ENCODE results near the gene CFAP410.

The CFAP410 gene

GRCh38 chr21:44305691-44306090, 33.5 kb downstream of the CFAP410 start:
- Histone ChIP-seq H3K36me3 (ENCODE audit: insufficient read depth, low read length) (peaks cover 26% of the 10 kb centered on the region; the same call in 1 of the 2 replicates), H3F3A (ENCODE audit: insufficient read depth, low read length) (no peaks in the 10 kb centered on the region), H3K27me3 (ENCODE audit: insufficient read depth, low read length) (no peaks in the 10 kb centered on the region), H4K20me1 (ENCODE audit: insufficient read depth, low read length) (no peaks in the 10 kb centered on the region), H3K9ac (ENCODE audit: low read length) (no peak overlapping the region), H3K27ac (ENCODE audit: low read depth, low read length, poor library complexity, severe bottlenecking) (no peak overlapping the region), H3K4me1 (ENCODE audit: insufficient read depth, low read length, severe bottlenecking) (peaks cover 36% of the 10 kb centered on the region), H3K4me2 (ENCODE audit: low read length) (no peak overlapping the region), H3K4me3 (ENCODE audit: low read depth, low read length, poor library complexity, severe bottlenecking) (no peak overlapping the region), H2AFZ (ENCODE audit: low read length) (no peak overlapping the region), H3K79me2 (ENCODE audit: insufficient read depth, low read length) (no peaks in the 10 kb centered on the region), H3K9me3 (ENCODE audit: low read length) (no peaks in the 10 kb centered on the region), H3K9me2 (ENCODE audit: low read depth, low read length) (no peaks in the 10 kb centered on the region)
- no peak for TF ChIP-seq EZH2 (IDR thresholded peaks at IDR 0.05; ENCODE audit: borderline replicate concordance, low read length)
- TF ChIP-seq, protein P1, sequence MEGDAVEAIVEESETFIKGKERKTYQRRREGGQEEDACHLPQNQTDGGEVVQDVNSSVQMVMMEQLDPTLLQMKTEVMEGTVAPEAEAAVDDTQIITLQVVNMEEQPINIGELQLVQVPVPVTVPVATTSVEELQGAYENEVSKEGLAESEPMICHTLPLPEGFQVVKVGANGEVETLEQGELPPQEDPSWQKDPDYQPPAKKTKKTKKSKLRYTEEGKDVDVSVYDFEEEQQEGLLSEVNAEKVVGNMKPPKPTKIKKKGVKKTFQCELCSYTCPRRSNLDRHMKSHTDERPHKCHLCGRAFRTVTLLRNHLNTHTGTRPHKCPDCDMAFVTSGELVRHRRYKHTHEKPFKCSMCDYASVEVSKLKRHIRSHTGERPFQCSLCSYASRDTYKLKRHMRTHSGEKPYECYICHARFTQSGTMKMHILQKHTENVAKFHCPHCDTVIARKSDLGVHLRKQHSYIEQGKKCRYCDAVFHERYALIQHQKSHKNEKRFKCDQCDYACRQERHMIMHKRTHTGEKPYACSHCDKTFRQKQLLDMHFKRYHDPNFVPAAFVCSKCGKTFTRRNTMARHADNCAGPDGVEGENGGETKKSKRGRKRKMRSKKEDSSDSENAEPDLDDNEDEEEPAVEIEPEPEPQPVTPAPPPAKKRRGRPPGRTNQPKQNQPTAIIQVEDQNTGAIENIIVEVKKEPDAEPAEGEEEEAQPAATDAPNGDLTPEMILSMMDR (IDR thresholded peaks at IDR 0.05; ENCODE audit: low read length), result no peak

GRCh38 chr21:44304877-44305293, 34.3 kb downstream of the CFAP410 start:
- H3K79me2 ChIP-seq (ENCODE audit: insufficient read depth, low read length), result no peaks in the 10 kb centered on the region
- no peak overlapping the region for H2AFZ ChIP-seq (ENCODE audit: low read length)
- peaks cover 37% of the 10 kb centered on the region for H3K4me1 ChIP-seq (ENCODE audit: insufficient read depth, low read length, severe bottlenecking)
- H3K4me2 ChIP-seq (ENCODE audit: low read length), result no peak overlapping the region
- no peak overlapping the region for H3K27ac ChIP-seq (ENCODE audit: low read depth, low read length, poor library complexity, severe bottlenecking)
- H3K9me2 ChIP-seq (ENCODE audit: low read depth, low read length), result no peaks in the 10 kb centered on the region
- H3K4me3 ChIP-seq (ENCODE audit: low read depth, low read length, poor library complexity, severe bottlenecking), result no peak overlapping the region
- no peaks in the 10 kb centered on the region for H3F3A ChIP-seq (ENCODE audit: insufficient read depth, low read length)
- H3K9ac ChIP-seq (ENCODE audit: low read length), result no peak overlapping the region
- no peaks in the 10 kb centered on the region for H3K27me3 ChIP-seq (ENCODE audit: insufficient read depth, low read length)
- peaks cover 18% of the 10 kb centered on the region; the same call in 1 of the 2 replicates for H3K36me3 ChIP-seq (ENCODE audit: insufficient read depth, low read length)
- no peaks in the 10 kb centered on the region for H3K9me3 ChIP-seq (ENCODE audit: low read length)
- no peaks in the 10 kb centered on the region for H4K20me1 ChIP-seq (ENCODE audit: insufficient read depth, low read length)
- no peak for TF ChIP-seq EZH2 (IDR thresholded peaks at IDR 0.05; ENCODE audit: borderline replicate concordance, low read length)
- TF ChIP-seq, protein P1 (IDR thresholded peaks at IDR 0.05; ENCODE audit: low read length), result peak; percentile 77

DNA sequence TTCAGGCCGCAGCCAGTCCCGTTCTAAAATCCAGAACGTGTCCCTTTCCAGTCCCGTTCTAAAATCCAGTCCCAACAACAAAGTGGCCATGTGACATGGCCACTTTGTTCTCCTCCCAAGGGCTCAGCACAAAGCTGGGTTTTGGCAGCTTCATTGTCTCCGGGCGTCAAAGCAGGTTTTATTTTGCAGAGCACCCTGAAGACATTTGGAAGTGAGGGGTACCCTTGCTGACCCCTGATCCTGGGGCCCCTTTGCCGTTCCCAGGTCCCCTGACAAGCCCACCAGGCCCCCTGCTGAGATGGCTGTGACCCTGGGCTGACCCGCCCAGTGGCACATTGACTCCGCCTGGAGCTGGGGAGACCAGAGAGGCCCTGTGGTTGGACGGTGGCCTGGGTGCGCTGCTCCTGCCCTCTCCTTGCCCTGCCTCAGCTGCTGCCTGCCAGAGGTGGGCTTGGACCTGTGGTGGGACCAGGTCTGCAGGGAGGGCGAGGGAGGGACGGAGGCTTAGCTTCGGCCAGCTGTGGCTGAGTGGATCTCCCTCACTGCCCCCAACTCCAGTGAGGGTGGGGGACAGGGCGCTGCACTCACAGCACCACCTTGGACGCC, 35.1 kb downstream of the CFAP410 start:
- Histone ChIP-seq H3K4me1 (ENCODE audit: insufficient read depth, low read length, severe bottlenecking) (peaks cover 44% of the 10 kb centered on the region), H3F3A (ENCODE audit: insufficient read depth, low read length) (no peaks in the 10 kb centered on the region), H3K9me3 (ENCODE audit: low read length) (no peaks in the 10 kb centered on the region), H3K27ac (ENCODE audit: low read depth, low read length, poor library complexity, severe bottlenecking) (peak overlapping the region; percentile 38), H3K36me3 (ENCODE audit: insufficient read depth, low read length) (peaks cover 13% of the 10 kb centered on the region; the same call in 1 of the 2 replicates), H3K27me3 (ENCODE audit: insufficient read depth, low read length) (no peaks in the 10 kb centered on the region), H3K9ac (ENCODE audit: low read length) (no peak overlapping the region), H3K79me2 (ENCODE audit: insufficient read depth, low read length) (no peaks in the 10 kb centered on the region), H3K4me3 (ENCODE audit: low read depth, low read length, poor library complexity, severe bottlenecking) (no peak overlapping the region), H4K20me1 (ENCODE audit: insufficient read depth, low read length) (no peaks in the 10 kb centered on the region), H3K9me2 (ENCODE audit: low read depth, low read length) (no peaks in the 10 kb centered on the region), H2AFZ (ENCODE audit: low read length) (no peak overlapping the region), H3K4me2 (ENCODE audit: low read length) (peak overlapping the region; percentile 12; the same call in 1 of the 2 replicates)
- TF ChIP-seq, protein P1 (IDR thresholded peaks at IDR 0.05; ENCODE audit: low read length), result no peak
- TF ChIP-seq EZH2 (IDR thresholded peaks at IDR 0.05; ENCODE audit: borderline replicate concordance, low read length), result no peak
